Activated CD4-positive, alpha-beta T cell treated with anti-CD3 and anti-CD28 coated beads for 48 hours (primary cell): Measurements from ENCODE around the gene ADGRD1.

Experiments
- DNase-seq: peaks from one replicate; pipeline ENCODE4 v3.0.0-alpha.2; 2020

Gene ADGRD1

DNA sequence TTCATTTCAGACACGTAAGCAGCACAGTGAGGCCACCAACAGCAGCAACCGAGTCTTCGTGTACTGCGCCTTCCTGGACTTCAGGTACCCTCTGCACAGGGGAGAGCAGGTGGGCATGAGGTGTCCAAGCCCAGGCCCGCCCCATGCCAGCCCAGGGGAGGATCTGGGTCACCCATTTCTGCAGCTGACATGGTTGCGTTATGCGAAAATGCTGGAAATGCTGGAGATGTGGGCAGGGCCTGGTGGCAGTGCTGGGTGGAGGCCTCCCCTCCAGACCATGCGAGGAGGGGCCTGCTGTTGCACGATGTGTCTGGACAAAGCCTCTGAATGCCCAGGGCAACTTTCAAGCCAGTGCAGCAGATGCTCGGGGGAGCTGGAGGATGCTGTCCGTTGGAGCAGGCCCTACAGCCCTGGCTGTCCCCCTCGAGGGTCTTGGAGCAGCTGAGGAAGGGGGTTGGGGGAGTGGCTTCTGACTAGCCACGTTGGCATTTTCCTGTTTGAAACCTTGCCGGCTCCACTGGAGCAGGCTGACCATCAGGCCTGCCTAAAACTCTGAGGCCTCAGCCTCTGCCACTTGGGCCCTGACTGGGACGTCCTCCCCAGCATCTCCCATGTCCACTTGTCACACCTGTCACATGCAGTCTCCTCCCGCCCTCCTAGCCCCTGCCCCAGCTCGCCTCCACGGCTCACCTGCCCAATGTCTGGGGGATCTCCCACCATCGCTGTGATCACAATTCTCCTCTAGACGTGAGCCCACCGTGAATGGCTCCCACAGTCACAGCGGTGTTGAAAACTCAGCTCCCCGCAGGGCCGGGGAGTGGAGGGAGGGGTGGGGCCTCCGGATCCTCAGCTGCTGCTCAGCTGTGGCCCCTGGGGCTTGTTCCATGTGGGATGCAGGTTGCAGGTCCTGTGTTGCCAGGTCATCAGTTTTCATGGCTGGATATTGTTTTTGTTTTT, 123.4 kb downstream of the ADGRD1 start:
- DNase-seq = no peak

DNA sequence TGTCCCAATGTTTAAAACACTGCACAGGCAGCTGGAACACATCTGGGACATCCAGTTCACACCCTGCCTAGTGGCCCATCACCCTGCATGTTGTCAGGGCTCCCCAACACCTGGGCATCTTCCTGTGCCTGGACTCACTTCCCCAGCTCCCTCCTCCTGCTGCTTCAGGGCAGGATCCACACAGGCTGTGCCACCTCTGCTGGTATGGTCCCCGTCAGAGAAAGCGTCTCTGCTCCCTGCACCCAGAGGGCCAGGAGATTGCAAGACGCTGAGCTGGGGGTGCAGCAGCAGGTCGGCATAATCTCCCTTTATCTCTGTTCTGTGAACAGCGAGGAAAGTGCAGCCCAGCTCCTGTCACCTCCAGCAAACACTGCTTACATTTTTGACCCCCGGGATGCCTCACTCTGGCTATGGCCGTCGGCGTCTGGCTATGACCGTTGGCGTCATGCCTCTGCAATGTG, 124.3 kb downstream of the ADGRD1 start:
- DNase-seq = no peak

- DNase-seq = no peak
Observed at GRCh38 chr12:131082290-131083194, 128.8 kb downstream of the ADGRD1 start.

DNA sequence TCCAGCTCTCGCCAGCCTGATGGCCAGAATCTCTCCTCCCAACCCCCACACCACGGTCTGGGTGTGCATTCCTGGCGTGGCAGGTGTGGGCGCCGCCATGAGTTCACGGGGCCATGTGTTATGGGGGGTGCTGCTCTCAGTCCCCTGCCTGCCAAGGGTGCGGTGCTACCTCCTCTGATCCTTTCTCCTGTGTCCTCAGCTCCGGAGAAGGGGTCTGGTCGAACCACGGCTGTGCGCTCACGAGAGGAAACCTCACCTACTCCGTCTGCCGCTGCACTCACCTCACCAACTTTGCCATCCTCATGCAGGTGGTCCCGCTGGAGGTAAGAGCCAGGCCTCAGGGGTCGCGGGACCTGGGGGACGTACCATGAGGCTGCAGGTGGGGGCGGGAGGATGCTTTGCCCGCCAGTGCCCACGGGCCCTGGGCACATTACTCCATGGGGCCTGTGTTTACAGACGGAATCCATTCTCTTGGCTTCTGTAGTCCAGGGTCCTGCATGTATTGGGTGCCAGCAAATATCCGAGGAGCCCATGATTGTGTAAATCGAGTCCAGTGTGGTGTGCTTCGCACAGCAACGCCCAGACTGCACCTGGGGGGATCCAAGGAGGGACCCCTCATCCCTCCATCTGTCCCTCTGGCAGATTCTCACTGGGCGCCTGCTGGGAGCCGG, 130.8 kb downstream of the ADGRD1 start:
- DNase-seq = no peak

GRCh38 chr12:131085125-131085815, 131.6 kb downstream of the ADGRD1 start:
- DNase-seq = no peak

DNA sequence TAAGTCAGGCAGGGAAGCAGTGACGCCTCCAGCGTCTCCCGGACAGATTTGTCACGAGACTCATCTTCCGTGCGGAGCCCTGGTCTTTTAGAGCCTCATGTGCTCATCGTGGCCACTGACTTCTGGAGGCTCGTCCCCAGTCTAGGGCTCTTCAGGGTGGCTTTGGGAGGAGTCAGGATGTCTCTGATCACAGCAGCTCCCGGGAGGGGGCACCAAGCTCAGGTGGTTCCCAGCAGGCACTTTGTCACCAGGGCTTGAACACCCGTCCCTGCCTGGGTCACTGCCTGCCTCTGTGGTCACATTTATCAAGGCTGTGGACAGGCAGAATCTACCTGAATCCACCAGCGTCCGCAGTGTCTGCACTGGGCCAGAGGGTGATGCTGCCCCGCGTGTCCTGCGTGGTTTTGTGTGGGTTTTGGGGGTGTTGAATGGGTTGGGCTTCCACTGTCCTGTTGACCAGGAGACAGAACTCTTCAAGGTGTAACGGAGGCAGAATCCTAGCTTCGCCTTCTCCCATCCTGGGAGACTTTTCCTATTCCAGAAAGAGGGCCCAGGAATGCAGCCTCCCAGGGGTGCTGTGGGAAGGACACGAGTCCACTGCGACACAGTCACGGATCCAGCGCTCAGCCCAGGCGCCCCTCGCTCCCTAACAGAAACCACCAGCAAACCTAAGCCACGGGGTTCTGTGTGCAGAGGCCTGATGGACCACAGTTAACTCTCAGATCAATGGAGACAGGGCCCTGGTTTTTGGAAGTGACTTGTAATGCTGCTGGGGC, 132.3 kb downstream of the ADGRD1 start:
- DNase-seq = no peak

DNA sequence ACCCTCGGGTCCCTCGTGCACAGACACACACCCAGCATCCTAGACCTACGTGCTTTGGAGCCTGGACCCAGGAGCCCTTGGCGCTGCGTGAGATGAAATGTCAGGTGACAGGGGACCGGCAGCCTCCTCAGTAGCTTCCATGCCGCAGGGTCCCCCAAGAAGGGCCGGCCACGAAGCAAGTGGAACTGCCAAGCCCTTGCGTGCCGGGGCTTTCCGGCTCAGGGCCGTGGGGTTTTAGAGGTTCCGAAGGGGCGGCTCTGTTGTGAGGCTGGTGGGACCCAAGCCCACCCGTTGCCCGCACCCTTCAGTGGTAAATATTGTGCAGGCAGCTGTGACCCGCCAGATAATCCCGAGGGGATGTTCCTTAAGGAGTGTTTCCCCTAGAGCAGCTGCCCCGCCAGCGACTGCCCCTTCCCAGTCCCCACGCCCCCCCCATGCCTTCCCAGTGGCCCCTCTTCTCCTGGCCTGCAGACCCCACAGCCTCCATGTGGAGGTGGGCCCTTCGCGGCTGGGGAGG, 133.7 kb downstream of the ADGRD1 start:
- no peak for DNase-seq

GRCh38 chr12:131087991-131088700, 134.4 kb downstream of the ADGRD1 start:
- DNase-seq = no peak

- no peak for DNase-seq
Observed at GRCh38 chr12:131088701-131089530, 135.2 kb downstream of the ADGRD1 start.

DNA sequence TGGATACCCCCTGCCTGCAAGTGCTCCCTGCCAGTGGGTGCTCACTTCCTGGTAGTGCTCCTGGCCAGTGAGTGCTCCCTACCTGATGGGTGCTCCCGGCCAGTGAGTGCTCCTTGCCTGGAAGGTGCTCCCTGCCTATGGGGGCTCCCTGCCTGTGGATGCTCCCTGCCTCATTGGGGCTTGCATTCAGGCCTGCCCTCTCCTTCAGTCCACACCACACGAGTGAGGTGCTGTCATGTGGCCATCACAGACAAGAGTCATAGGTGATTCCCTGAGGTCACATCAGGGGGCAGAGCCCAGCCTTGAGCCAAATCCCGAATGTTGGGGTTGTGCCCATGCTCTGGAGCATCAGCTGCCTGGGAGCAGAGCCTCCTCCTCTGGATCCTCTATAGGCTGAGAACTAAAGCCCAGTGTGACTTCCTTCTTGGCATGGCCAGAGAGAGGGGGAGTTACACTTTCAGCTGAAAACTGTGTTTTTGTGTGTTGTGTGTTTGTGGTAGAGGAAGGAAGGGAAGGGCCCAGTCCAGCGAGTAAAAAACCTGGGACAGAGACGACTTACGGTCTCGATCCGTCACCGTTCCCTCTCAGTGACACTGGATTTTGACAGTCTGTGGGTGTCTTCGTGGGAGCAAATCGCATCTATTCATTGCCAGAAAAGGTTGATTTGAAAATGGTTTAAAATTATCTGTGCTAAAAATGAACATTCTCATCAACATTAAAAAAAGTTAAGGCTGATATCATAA, 136.0 kb downstream of the ADGRD1 start:
- DNase-seq = no peak

GRCh38 chr12:131090274-131091210, 136.8 kb downstream of the ADGRD1 start:
- DNase-seq = no peak

DNA sequence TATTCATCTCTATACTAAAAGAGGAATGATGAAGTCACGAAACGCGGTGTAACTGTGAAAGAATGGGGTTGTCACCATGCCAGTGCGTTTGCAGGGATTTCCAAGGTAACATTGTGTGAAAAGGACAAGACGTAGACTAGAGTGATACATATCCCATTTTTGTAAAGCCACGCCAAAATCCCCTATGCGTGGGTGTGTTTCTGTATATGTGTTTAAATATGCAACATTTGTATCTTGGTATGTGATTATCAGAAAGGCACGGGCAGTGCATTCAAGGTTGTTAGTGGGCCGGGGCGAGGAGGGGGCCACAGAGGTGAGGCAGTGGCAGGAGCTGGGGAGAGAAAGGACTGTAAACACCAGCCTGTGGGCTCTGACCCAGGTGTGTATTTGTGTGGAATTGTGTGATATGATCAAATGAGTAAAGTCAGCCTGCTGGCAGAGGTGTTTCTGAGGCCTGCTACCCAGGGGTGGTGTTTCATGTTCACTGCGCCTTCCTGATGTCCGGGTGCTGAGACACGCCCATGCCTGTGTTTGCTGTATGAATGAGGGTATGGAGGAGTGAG, 137.8 kb downstream of the ADGRD1 start:
- DNase-seq = peak; percentile 60

DNA sequence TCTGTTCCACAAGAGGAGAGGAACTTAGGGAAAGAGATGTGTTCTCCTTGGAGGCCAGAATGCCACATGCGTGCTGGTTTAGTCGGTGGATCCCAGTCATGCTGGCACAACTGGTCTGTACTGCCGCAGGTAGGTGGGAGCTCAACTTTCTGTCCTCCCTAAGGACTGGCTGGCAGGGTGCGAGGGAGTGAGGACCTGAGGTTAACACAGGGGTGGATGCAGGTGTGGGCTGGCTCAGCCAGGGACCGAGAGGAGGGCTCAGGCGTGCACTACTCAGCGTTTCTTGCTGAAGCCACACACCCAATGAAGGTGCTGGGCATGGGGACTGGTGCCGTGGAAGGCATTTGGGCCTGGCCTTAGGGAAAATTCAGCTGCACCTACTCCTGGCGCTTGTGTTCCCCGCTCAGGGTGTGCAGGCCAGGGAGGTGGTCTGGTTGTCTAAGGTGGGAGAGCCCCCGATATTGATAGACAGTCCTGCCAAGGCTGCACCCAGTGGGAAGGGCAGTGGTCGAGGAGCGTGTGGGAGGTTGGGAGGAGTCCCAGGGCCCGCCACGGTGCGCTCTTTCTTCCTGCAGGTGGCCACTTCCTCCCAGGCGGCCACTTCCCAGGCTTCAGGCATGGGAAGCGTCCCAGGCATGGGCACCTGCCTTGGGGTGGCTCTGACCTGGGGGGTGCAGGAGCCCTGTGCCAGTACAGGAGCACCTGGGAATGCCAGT, 138.4 kb downstream of the ADGRD1 start:
- DNase-seq = no peak

- DNase-seq = peak; percentile 41
Observed at GRCh38 chr12:131092901-131093603, 139.3 kb downstream of the ADGRD1 start.

DNA sequence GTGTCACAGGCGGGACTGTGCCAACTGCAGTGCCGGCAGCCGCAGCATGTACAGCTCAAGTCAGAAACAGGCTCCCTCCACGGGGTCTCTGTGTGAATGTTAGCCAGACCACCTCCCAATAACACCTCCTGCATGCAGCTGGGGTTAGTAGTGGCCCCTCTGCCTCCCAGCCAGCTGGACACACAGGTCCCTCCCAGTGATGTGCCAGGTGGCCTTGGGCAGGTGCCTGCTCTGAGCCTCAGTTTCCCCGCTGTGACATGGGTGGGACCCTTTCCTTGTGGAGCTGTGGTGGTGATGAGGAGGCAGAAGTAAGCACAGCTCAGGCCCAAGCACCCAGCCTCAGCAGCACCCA, 139.9 kb downstream of the ADGRD1 start:
- DNase-seq = no peak
